H1 (cell line): ENCODE data around the gene DNAJA3. TPM values are rescaled to one million over a fixed set of nuclear protein-coding genes. Genes with fewer than 3 reads are reported as not detected.

Experiments used
- CEBPB ChIP-seq: IDR thresholded peaks from 2 replicates; pipeline ENCODE4 v1.6.1; 2012; ENCODE audit warnings: low read depth, low read length
- CTBP2 ChIP-seq: IDR thresholded peaks from 2 replicates; pipeline ENCODE4 v1.7.0; 2011; ENCODE audit warnings: borderline replicate concordance, mild to moderate bottlenecking, moderate library complexity, mixed read lengths, low read length; ENCODE audit not compliant: insufficient read depth, insufficient read length
- SIX5 ChIP-seq: IDR thresholded peaks from 2 replicates; pipeline ENCODE4 v1.6.1; 2011; ENCODE audit warnings: mild to moderate bottlenecking, low read depth, low read length
- polyA plus RNA-seq, 7 experiments: library from polyadenylated mRNA; depleted of rRNA in 3 of 7; stranded (reverse) in 5 of 7; unstranded in 2 of 7; fragments of >200 nt in 5 of 7; fragments of 200-250 nt in 2 of 7; gene quantifications; 1 replicate in 5 of 7; 2 replicates in 1 of 7; 4 replicates in 1 of 7; pipeline versions ENCODE4 v1.2.1 to v1.2.3, GENCODE V29; 2011 to 2013; ENCODE audit warnings: missing spikeins in 2 of 7, mixed read lengths in 2 of 7
- total RNA-seq: library from RNA; stranded (reverse); fragmentation: NEBNext Ultra II Directional; extraction: Animal tissue kit (Norgen Biotek cat#: 25700); gene quantifications from 2 replicates; pipeline ENCODE4 v1.2.1, GENCODE V29; 2021

Gene DNAJA3
- total and polyA plus RNA-seq, 2 of the 8 experiments (the other 6 are each of a cell fraction or from before 2014, with no cell fraction given), result 37.3 to 59.1 TPM

GRCh38 chr16:4407543-4408322 is 17.9 kb upstream of the DNAJA3 start (continued):
- TF ChIP-seq SIX5 (no peak), CTBP2 (no peak), CEBPB (no peak)
- TF ChIP-seq, all 59 proteins: peak for 0
